T-cell (primary cell): ENCODE results near the gene NAV2. TPM values are rescaled to one million over a fixed set of nuclear protein-coding genes. Genes with fewer than 3 reads are reported as not detected.

Experiments used
- ATAC-seq, 4 experiments: fragments of 200-7000 bp in 3 of 4; fragments of 150-1000 bp in 1 of 4; cut with Tn5 transposase; replicated peaks in 1 of 4; 1 replicate in 3 of 4; 2 replicates in 1 of 4; pipeline ENCODE4 v1.10.0; 2021; ENCODE audit warnings: moderate library complexity in 3 of 4, mild to moderate bottlenecking in 2 of 4, moderate number of reproducible peaks in 1 of 4
- CTCF ChIA-PET, 2 donors: fragments of 300-600 bp; sonication (Branson Sonifier 250); formaldehyde crosslinking; loops; one replicate each; lab custom pipeline; 2022; ENCODE audit warnings: antibody characterized with exemption in 2 of 2; lab: Charles Lee
- POLR2A ChIA-PET, 2 donors: fragments of 300-600 bp; sonication (Branson Sonifier 250); formaldehyde crosslinking; loops; one replicate each; lab custom pipeline; 2022; ENCODE audit warnings: antibody characterized with exemption in 2 of 2; lab: Charles Lee
- DNase-seq, 35 experiments: peaks; one replicate each; pipeline versions ENCODE4 v3.0.0 to v3.0.0-alpha.2; 2013 to 2023
- H3K27ac ChIP-seq: one replicate; pipeline ENCODE4 v1.5.1; 2013; ENCODE audit warnings: low read length
- H3K27me3 ChIP-seq, 2 experiments: replicated peaks in 1 of 2; 1 replicate in 1 of 2; 2 replicates in 1 of 2; pipeline versions ENCODE4 v1.6.1 to v1.7.0; 2013; ENCODE audit warnings: low read length in 1 of 2, mixed read lengths in 1 of 2; ENCODE audit not compliant: control insufficient read depth in 2 of 2, insufficient read depth in 2 of 2; ENCODE audit errors: extremely low read depth in 1 of 2
- H3K36me3 ChIP-seq, 2 donors: 1 replicate in 1 of 2; 2 replicates in 1 of 2; pipeline versions ENCODE4 v1.6.1 to v1.7.0; 2013; ENCODE audit warnings: low read length in 1 of 2; ENCODE audit not compliant: control insufficient read depth in 2 of 2, insufficient read depth in 1 of 2; ENCODE audit errors: extremely low read depth in 1 of 2
- H3K4me1 ChIP-seq, 2 experiments: 1 replicate in 1 of 2; 2 replicates in 1 of 2; pipeline versions ENCODE4 v1.6.1 to v1.7.0; 2013; ENCODE audit warnings: low read length in 2 of 2, mixed read lengths in 1 of 2; ENCODE audit not compliant: insufficient read depth in 2 of 2, control insufficient read depth in 1 of 2; ENCODE audit errors: extremely low read depth in 1 of 2
- H3K4me3 ChIP-seq, 2 donors: 1 replicate in 1 of 2; 2 replicates in 1 of 2; pipeline versions ENCODE4 v1.5.1 to v1.7.0; 2013; ENCODE audit warnings: mild to moderate bottlenecking in 2 of 2, low read length in 1 of 2, moderate library complexity in 1 of 2; ENCODE audit not compliant: control insufficient read depth in 1 of 2; ENCODE audit errors: extremely low read depth in 1 of 2
- H3K9me3 ChIP-seq: 2 replicates; pipeline ENCODE4 v1.7.0; 2013
- H3K27ac Mint-ChIP-seq, 2 donors: one replicate each; pipeline ENCODE4 v1.8.0; 2020 to 2021; ENCODE audit warnings: mild to moderate bottlenecking in 2 of 2, mixed read lengths in 2 of 2
- H3K27me3 Mint-ChIP-seq, 2 donors: one replicate each; pipeline ENCODE4 v1.8.0; 2021 to 2022; ENCODE audit warnings: mixed read lengths in 2 of 2
- H3K36me3 Mint-ChIP-seq: one replicate; pipeline ENCODE4 v1.8.0; 2021; ENCODE audit warnings: mixed read lengths
- H3K4me1 Mint-ChIP-seq, 3 donors: one replicate each; pipeline ENCODE4 v1.8.0; 2020 to 2022; ENCODE audit warnings: mixed read lengths in 3 of 3, mild to moderate bottlenecking in 1 of 3
- H3K4me3 Mint-ChIP-seq, 3 donors: one replicate each; pipeline ENCODE4 v1.8.0; 2020 to 2022; ENCODE audit warnings: mild to moderate bottlenecking in 3 of 3, mixed read lengths in 3 of 3, moderate library complexity in 3 of 3
- H3K9me3 Mint-ChIP-seq, 3 donors: one replicate each; pipeline ENCODE4 v1.8.0; 2020 to 2022; ENCODE audit warnings: mixed read lengths in 3 of 3
- WGBS: methylation state at CpG from one replicate; pipeline ENCODE4 v1.1.5; 2013; ENCODE audit warnings: missing lambda C conversion rate; ENCODE audit not compliant: insufficient coverage; 5-methylcytosine and 5-hydroxymethylcytosine counted together
- total RNA-seq, 35 experiments: library from RNA in 6 of 35; stranded (reverse) in 6 of 35; fragments of 120-200 nt in 1 of 35; gene quantifications; one replicate each; pipeline versions ENCODE4 v1.2.1 to v1.2.4 and lab custom pipeline; 2013 to 2026

The NAV2 gene
- total RNA-seq, 5 donors from 2014 or later (not counting 1 experiment from before 2014, with no cell fraction given) = 0.55 to 3.0 (median 1.8) TPM

DNA sequence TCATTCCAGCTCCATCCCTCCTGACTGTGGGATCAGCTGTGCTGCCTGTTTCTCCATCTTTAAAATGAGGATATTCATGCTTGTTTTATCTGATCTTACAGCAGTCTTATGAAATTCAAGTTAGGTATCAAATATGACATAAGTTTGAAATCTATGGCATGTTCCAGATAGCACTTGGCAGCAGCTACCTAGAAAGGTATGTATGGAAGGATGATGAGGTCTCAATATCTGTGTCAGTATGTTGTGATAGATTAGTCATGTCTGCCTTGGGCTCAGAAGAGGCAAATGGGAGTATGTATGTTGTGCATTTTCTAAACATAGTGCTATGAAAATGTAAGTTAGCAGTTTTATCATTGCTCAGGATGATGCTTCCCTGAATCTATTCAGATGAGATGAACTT lies 122.1 kb downstream of the NAV2 start:
- CTCF ChIA-PET = interaction anchor here in 1 of 2 donors (0.6 kb wide), 1 partner anchor 315 kb away, joined by 4 read pairs; no protein-coding TSS in a partner anchor

DNA sequence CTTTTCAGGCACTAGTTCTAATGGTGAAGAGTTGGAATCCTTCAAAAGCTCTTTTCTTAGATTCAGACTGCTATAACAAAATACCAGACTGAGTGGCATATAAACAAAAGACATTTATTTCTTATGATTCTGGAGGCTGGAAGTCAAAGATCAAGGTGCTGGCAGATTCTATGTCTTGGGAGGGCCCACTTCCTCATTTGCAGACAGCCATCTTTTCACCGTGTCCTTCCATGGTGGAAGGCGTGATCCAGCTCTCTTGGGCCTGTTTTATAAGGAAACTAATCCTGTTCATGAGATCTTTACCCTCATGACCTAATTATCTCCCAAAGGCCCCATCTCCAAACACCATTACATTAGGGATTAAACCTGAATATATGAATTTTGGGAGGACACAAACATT lies 124.0 kb downstream of the NAV2 start:
- Mint-ChIP-seq H3K27ac (no peak overlapping the region), H3K9me3 (peaks cover 0 to 9% (median 5%) of the 10 kb centered on the region in 3 donors), H3K27me3 (peaks cover 0 to 3% of the 10 kb centered on the region in 2 donors), H3K4me1 (no peaks in the 10 kb centered on the region), H3K36me3 (no peaks in the 10 kb centered on the region), H3K4me3 (no peak overlapping the region)
- H3K27ac ChIP-seq = no peak overlapping the region
- ChIA-PET CTCF (no interaction called here), POLR2A (no interaction called here)
- no peak for ATAC-seq
- no peaks in the 10 kb centered on the region for H3K4me1 ChIP-seq
- DNase-seq = no peak
- no peak overlapping the region for H3K4me3 ChIP-seq
- H3K27me3 ChIP-seq = no peaks in the 10 kb centered on the region
- H3K36me3 ChIP-seq = no peaks in the 10 kb centered on the region
- no CpG with 5 or more reads among the region's 2 CpGs for WGBS
- no peaks in the 10 kb centered on the region for H3K9me3 ChIP-seq

More for the DNA sequence above, 122.1 kb downstream of the NAV2 start:
- POLR2A ChIA-PET = no interaction called here
- DNase-seq (no peak), ATAC-seq (no peak)
- Mint-ChIP-seq H3K27me3 (peaks cover 0 to 3% of the 10 kb centered on the region in 2 donors), H3K36me3 (no peaks in the 10 kb centered on the region), H3K9me3 (peaks cover 0 to 9% (median 5%) of the 10 kb centered on the region in 3 donors), H3K4me1 (no peaks in the 10 kb centered on the region), H3K27ac (no peak overlapping the region), H3K4me3 (no peak overlapping the region)
- no peaks in the 10 kb centered on the region for H3K4me1 ChIP-seq
- H3K4me3 ChIP-seq = no peak overlapping the region
- H3K9me3 ChIP-seq = no peaks in the 10 kb centered on the region
- H3K36me3 ChIP-seq = no peaks in the 10 kb centered on the region
- no peaks in the 10 kb centered on the region for H3K27me3 ChIP-seq
- H3K27ac ChIP-seq = no peak overlapping the region

DNA sequence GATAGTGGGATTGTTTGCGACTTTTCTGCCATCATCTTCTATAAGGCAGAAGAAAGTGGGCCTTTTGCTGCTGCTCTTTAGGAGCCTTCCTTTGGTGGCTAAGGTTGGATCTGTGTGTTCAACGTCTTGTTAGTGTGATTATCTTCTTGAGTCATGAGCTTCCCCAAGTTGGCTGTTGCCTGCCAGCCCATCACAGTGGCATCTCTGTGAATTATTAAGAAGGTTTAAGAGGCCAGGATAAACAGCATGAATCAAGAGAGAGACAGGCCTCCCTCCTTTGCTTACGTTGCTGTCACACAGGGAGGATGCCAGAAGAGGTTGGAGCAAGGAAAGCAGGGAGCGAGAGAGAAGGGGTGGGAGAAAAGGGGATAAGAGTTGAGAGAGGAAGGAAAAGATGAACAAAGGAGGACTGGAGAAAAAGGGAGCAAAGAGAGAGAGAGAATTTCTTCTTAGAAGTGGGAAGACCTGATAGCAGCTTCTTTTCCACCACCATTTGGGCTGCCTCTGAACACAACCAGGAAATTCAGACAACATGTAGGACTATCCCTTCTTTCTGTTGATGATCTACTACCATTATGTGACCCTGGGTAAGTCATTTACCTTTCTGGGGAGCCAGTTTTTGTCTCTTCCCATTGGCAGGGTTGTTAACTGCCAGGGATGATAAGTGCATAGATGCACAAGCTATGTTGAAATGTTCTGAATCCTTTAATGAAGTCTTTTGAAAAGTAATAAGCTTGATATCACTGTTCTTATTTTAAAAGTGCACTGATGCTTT lies 126.5 kb downstream of the NAV2 start:
- Histone ChIP-seq H3K36me3 (no peaks in the 10 kb centered on the region), H3K9me3 (no peaks in the 10 kb centered on the region), H3K4me1 (no peaks in the 10 kb centered on the region), H3K4me3 (no peak overlapping the region), H3K27ac (no peak overlapping the region), H3K27me3 (no peaks in the 10 kb centered on the region)
- peaks cover 0 to 11% of the 10 kb centered on the region in 2 donors for H3K27me3 Mint-ChIP-seq
- no peak for DNase-seq
- no peak overlapping the region for H3K27ac Mint-ChIP-seq
- H3K36me3 Mint-ChIP-seq = no peaks in the 10 kb centered on the region
- CTCF ChIA-PET = no interaction called here
- WGBS = 80% methylated on average over 1 of the region's 4 CpGs
- H3K4me3 Mint-ChIP-seq = no peak overlapping the region
- POLR2A ChIA-PET = no interaction called here
- H3K4me1 Mint-ChIP-seq = no peaks in the 10 kb centered on the region
- no peak for ATAC-seq
- H3K9me3 Mint-ChIP-seq = peaks cover 0 to under 1% (median under 1%) of the 10 kb centered on the region in 3 donors

DNA sequence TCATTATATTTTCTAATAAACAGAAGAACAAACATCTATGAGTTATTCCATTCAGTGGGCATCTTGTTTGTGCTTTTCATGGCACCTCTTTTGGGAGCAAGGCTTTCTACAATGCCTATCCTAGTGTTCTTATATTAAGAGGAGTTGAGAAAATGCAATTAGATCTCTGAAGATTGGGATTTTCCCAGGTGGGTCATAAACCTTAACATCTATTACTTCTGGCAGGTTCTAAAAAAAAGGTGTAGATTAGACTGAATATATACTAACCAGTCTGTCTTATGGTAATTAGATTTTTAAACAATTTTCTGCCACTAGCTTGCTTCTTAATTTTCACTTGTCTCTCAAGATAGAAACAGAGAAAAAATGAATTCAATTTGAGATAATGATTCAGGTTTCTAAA lies 128.3 kb downstream of the NAV2 start:
- Mint-ChIP-seq H3K27ac (no peak overlapping the region), H3K4me1 (no peaks in the 10 kb centered on the region), H3K4me3 (no peak overlapping the region), H3K9me3 (no peaks in the 10 kb centered on the region), H3K27me3 (peaks cover 0 to 14% of the 10 kb centered on the region in 2 donors), H3K36me3 (no peaks in the 10 kb centered on the region)
- Histone ChIP-seq H3K27ac (no peak overlapping the region), H3K4me3 (no peak overlapping the region), H3K9me3 (no peaks in the 10 kb centered on the region), H3K36me3 (no peaks in the 10 kb centered on the region), H3K27me3 (no peaks in the 10 kb centered on the region), H3K4me1 (no peaks in the 10 kb centered on the region)
- ChIA-PET CTCF (no interaction called here), POLR2A (no interaction called here)
- ATAC-seq = no peak
- no peak for DNase-seq

DNA sequence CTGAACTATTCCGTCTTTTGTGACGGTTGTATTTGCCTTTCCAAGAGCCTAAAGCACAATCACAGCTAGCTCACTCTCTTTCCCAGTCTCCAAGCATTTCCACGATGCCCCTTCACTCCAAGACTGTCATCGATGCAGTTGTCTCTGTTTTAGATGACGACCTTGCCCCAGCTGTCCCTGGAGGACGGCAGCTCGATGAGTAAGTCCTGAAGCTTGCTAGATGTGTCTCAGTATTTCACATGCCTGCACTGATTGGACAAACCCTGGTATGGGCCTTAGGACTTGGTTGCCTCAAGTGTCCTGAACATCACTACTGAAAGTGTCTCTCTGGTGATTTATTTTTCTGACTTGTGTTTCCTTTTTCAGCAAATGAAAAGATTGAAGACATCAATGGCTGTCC lies 129.9 kb downstream of the NAV2 start:
- H3K9me3 ChIP-seq = no peaks in the 10 kb centered on the region
- no peaks in the 10 kb centered on the region for H3K27me3 ChIP-seq
- H3K27me3 Mint-ChIP-seq = peaks cover 0 to 14% of the 10 kb centered on the region in 2 donors
- no peak overlapping the region for H3K27ac ChIP-seq
- ATAC-seq (no peak), DNase-seq (no peak)
- CTCF ChIA-PET = no interaction called here
- no peaks in the 10 kb centered on the region for H3K9me3 Mint-ChIP-seq
- no peaks in the 10 kb centered on the region for H3K4me1 ChIP-seq
- POLR2A ChIA-PET = no interaction called here
- H3K4me3 Mint-ChIP-seq = no peak overlapping the region
- WGBS = 73% methylated on average over 5 of the region's 7 CpGs
- H3K36me3 Mint-ChIP-seq = no peaks in the 10 kb centered on the region
- no peak overlapping the region for H3K4me3 ChIP-seq
- H3K4me1 Mint-ChIP-seq = no peaks in the 10 kb centered on the region
- H3K36me3 ChIP-seq = no peaks in the 10 kb centered on the region
- no peak overlapping the region for H3K27ac Mint-ChIP-seq

DNA sequence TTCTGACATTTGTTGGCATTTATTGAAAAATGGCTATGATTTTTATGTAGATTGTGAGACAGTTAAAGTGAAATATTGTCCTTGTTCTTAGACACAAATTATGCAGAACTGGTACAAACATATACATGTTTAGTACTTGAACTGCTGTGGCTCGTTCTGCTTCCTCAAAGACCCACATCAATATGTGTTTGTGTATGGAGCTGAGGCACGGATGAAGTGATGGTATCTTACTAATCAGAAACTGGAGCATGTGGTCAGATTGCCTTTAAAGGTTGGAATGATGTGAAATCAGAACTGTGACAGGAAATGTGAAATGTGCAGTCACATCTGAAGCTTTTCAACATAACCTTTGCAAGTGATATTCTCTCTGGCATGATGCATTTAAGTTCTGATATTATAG lies 130.4 kb downstream of the NAV2 start:
- Histone ChIP-seq H3K4me3 (no peak overlapping the region), H3K27me3 (no peaks in the 10 kb centered on the region), H3K4me1 (no peaks in the 10 kb centered on the region), H3K36me3 (no peaks in the 10 kb centered on the region), H3K27ac (no peak overlapping the region), H3K9me3 (no peaks in the 10 kb centered on the region)
- H3K9me3 Mint-ChIP-seq = no peaks in the 10 kb centered on the region
- H3K27me3 Mint-ChIP-seq = peaks cover 0 to 14% of the 10 kb centered on the region in 2 donors
- H3K36me3 Mint-ChIP-seq = no peaks in the 10 kb centered on the region
- H3K27ac Mint-ChIP-seq = no peak overlapping the region
- ChIA-PET POLR2A (no interaction called here), CTCF (no interaction called here)
- WGBS = no CpG with 5 or more reads among the region's 2 CpGs
- no peak for ATAC-seq
- no peaks in the 10 kb centered on the region for H3K4me1 Mint-ChIP-seq
- DNase-seq = no peak
- no peak overlapping the region for H3K4me3 Mint-ChIP-seq
